ENCODE measurements around the gene SIRPD.

DNA sequence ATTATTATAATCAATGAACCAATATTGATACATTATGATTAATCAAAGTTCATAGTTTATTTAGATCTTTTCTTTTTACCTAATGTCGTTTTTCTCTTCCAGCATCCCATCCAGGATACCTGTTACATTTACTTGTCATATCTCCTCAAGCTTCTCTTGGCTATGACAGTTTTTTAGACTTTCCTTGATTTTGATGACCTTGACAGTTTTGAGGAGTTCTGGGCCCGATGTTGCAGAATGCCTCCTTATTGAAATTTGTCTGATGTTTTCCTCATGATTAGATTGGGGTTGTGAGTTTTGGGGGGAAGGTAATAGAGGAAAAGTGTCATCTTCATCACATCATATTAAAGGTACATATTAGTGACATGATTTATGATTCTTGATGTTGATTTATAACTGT is 3.8 kb upstream of the SIRPD start:
- TF ChIP-seq, protein P1, sequence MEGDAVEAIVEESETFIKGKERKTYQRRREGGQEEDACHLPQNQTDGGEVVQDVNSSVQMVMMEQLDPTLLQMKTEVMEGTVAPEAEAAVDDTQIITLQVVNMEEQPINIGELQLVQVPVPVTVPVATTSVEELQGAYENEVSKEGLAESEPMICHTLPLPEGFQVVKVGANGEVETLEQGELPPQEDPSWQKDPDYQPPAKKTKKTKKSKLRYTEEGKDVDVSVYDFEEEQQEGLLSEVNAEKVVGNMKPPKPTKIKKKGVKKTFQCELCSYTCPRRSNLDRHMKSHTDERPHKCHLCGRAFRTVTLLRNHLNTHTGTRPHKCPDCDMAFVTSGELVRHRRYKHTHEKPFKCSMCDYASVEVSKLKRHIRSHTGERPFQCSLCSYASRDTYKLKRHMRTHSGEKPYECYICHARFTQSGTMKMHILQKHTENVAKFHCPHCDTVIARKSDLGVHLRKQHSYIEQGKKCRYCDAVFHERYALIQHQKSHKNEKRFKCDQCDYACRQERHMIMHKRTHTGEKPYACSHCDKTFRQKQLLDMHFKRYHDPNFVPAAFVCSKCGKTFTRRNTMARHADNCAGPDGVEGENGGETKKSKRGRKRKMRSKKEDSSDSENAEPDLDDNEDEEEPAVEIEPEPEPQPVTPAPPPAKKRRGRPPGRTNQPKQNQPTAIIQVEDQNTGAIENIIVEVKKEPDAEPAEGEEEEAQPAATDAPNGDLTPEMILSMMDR (IDR thresholded peaks at IDR 0.05) = no peak
- no peak for TF ChIP-seq POLR2A (IDR thresholded peaks at IDR 0.05)

Measured in body of pancreas (tissue), 4 donors.